Measurements from ENCODE around the gene ANAPC1. TPM values are rescaled to one million over a fixed set of nuclear protein-coding genes. Genes with fewer than 3 reads are reported as not detected.
"Not testable (repeated sequence)": the region's sequence is repeated elsewhere in the genome, so short reads cannot be mapped to it uniquely, and the experiment has no call there.

The ANAPC1 gene
- total and polyA plus RNA-seq, 4 experiments from 2014 or later: 22.2 to 60.2 (median 42.1) TPM

- H3K36me3 Mint-ChIP-seq: peaks cover 4 to 18% of the 10 kb centered on the region in 2 donors
- H3K27me3 Mint-ChIP-seq; H3K9me3 Mint-ChIP-seq; H3K27ac Mint-ChIP-seq; DNase-seq; POLR2A ChIA-PET (ENCODE audit: partially characterized antibody); H3K4me1 ChIP-seq (ENCODE audit: insufficient read depth, low read length); H3K4me1 Mint-ChIP-seq; H3K9me3 ChIP-seq (ENCODE audit: control insufficient read depth in 1 of 2, low read length in 2 of 2); intact Hi-C loops (cut with micrococcal nuclease); H3K36me3 ChIP-seq (ENCODE audit: insufficient read depth, low read length); H3K4me3 Mint-ChIP-seq; H3K27me3 ChIP-seq (ENCODE audit: insufficient read depth, low read length); H3K27ac ChIP-seq (ENCODE audit: low read depth, low read length); H3K4me3 ChIP-seq (ENCODE audit: low read length in 2 of 2); CTCF ChIA-PET (ENCODE audit: partially characterized antibody): not testable (repeated sequence)
Observed at GRCh38 chr2:111768266-111769190, 115.5 kb downstream of the ANAPC1 start.

GRCh38 chr2:111767087-111767486 lies 116.9 kb downstream of the ANAPC1 start:
- H3K36me3 ChIP-seq (ENCODE audit: insufficient read depth, low read length); H3K9me3 ChIP-seq (ENCODE audit: control insufficient read depth in 1 of 2, low read length in 2 of 2); H3K27me3 ChIP-seq (ENCODE audit: insufficient read depth, low read length); CTCF ChIA-PET (ENCODE audit: partially characterized antibody); H3K4me3 Mint-ChIP-seq; H3K27ac ChIP-seq (ENCODE audit: low read depth, low read length); DNase-seq; POLR2A ChIA-PET (ENCODE audit: partially characterized antibody); H3K4me1 ChIP-seq (ENCODE audit: insufficient read depth, low read length); H3K27ac Mint-ChIP-seq; intact Hi-C loops (cut with micrococcal nuclease); H3K4me1 Mint-ChIP-seq; H3K4me3 ChIP-seq (ENCODE audit: low read length in 2 of 2); H3K27me3 Mint-ChIP-seq: not testable (repeated sequence)
- peaks cover 4 to 20% of the 10 kb centered on the region in 2 donors for H3K36me3 Mint-ChIP-seq
- peaks cover 0 to 14% (median 4%) of the 10 kb centered on the region in 8 donors for H3K9me3 Mint-ChIP-seq

GRCh38 chr2:111766295-111766694 lies 117.7 kb downstream of the ANAPC1 start:
- H3K36me3 ChIP-seq (ENCODE audit: insufficient read depth, low read length); intact Hi-C loops (cut with micrococcal nuclease); H3K4me3 ChIP-seq (ENCODE audit: low read length in 2 of 2); H3K4me3 Mint-ChIP-seq; POLR2A ChIA-PET (ENCODE audit: partially characterized antibody); H3K9me3 ChIP-seq (ENCODE audit: control insufficient read depth in 1 of 2, low read length in 2 of 2); CTCF ChIA-PET (ENCODE audit: partially characterized antibody); H3K4me1 ChIP-seq (ENCODE audit: insufficient read depth, low read length); H3K27me3 ChIP-seq (ENCODE audit: insufficient read depth, low read length); H3K4me1 Mint-ChIP-seq; H3K27ac ChIP-seq (ENCODE audit: low read depth, low read length); DNase-seq; H3K27me3 Mint-ChIP-seq: not testable (repeated sequence)
- H3K36me3 Mint-ChIP-seq: peaks cover 6 to 22% of the 10 kb centered on the region in 2 donors
- peaks cover 0 to 18% (median 5%) of the 10 kb centered on the region in 8 donors for H3K9me3 Mint-ChIP-seq
- H3K27ac Mint-ChIP-seq: peak overlapping the region in 1 of 7 donors; percentile 35

- DNase-seq; intact Hi-C loops (cut with micrococcal nuclease); H3K36me3 ChIP-seq (ENCODE audit: insufficient read depth, low read length); H3K27me3 ChIP-seq (ENCODE audit: insufficient read depth, low read length); CTCF ChIA-PET (ENCODE audit: partially characterized antibody); H3K27ac ChIP-seq (ENCODE audit: low read depth, low read length); H3K4me3 ChIP-seq (ENCODE audit: low read length in 2 of 2); H3K4me1 ChIP-seq (ENCODE audit: insufficient read depth, low read length); H3K4me1 Mint-ChIP-seq; H3K4me3 Mint-ChIP-seq; POLR2A ChIA-PET (ENCODE audit: partially characterized antibody); H3K9me3 ChIP-seq (ENCODE audit: control insufficient read depth in 1 of 2, low read length in 2 of 2); H3K27me3 Mint-ChIP-seq; H3K27ac Mint-ChIP-seq: not testable (repeated sequence)
- H3K9me3 Mint-ChIP-seq: peaks cover 0 to 22% (median 5%) of the 10 kb centered on the region in 8 donors
- H3K36me3 Mint-ChIP-seq: peaks cover 3 to 24% of the 10 kb centered on the region in 2 donors
Observed at GRCh38 chr2:111764151-111764550, 119.8 kb downstream of the ANAPC1 start.

DNA sequence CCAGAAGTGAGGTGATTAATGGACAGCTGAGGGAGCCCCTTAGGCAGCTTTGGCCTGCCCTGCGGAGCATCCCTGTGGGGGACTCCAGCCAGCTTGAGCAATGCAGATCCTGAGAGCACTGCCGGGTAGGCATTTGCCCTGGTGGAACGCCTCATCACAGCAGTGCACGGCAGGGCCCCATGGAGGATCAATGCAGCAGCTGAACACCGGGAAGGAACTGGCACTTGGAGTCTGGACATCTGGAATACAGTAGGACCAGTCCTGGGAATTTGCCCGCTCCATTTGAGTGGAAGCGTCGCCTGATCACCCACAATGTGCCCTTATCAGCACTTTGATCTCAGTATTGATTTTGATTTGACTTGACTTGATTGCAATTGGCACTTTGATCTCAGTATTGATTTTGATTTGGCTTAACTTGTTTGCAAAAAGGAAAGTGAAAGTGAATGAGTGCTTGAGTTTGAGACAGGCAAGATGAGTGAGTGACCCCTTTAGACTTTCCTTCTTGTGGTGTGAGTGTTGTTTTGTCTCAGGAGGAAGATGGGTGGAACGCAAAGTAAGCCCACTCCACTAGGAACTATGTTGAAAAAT lies 123.2 kb downstream of the ANAPC1 start:
- H3K4me1 Mint-ChIP-seq; CTCF ChIA-PET (ENCODE audit: partially characterized antibody): not testable (repeated sequence)

DNA sequence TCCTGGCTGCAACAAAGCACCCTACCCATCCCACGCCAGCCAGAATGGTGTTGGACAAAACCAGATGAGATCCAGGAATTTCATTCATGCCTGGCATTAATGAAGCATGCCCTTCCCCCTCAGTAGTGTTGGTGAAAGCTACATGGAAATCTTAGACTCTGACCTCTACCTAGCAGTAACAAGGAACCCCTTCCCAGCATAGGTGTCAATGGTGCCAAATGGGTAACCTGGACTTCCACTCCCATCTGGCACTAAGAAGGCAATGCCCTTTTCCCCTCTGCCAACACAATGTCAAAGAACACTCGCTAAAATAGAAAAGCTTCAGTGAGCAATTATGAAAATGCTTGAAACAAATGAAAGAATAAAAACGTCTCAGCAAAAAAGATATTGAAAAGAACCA lies 131.5 kb downstream of the ANAPC1 start:
- H3K4me1 Mint-ChIP-seq; CTCF ChIA-PET (ENCODE audit: partially characterized antibody); intact Hi-C loops (cut with micrococcal nuclease): not testable (repeated sequence)

More for the DNA sequence above, 123.2 kb downstream of the ANAPC1 start:
- DNase-seq; H3K27me3 ChIP-seq (ENCODE audit: insufficient read depth, low read length); POLR2A ChIA-PET (ENCODE audit: partially characterized antibody); H3K27me3 Mint-ChIP-seq; H3K36me3 ChIP-seq (ENCODE audit: insufficient read depth, low read length); H3K4me3 ChIP-seq (ENCODE audit: low read length in 2 of 2); H3K4me3 Mint-ChIP-seq; intact Hi-C loops (cut with micrococcal nuclease); H3K27ac ChIP-seq (ENCODE audit: low read depth, low read length); H3K27ac Mint-ChIP-seq; H3K9me3 ChIP-seq (ENCODE audit: control insufficient read depth in 1 of 2, low read length in 2 of 2); H3K4me1 ChIP-seq (ENCODE audit: insufficient read depth, low read length): not testable (repeated sequence)
- Mint-ChIP-seq H3K36me3 (peaks cover 2 to 14% of the 10 kb centered on the region in 2 donors), H3K9me3 (peaks cover 0 to 24% (median 5%) of the 10 kb centered on the region in 8 donors)

GRCh38 chr2:111750641-111751040 lies 133.4 kb downstream of the ANAPC1 start:
- DNase-seq; H3K27ac Mint-ChIP-seq; CTCF ChIA-PET (ENCODE audit: partially characterized antibody); H3K4me1 Mint-ChIP-seq; H3K36me3 ChIP-seq (ENCODE audit: insufficient read depth, low read length); H3K36me3 Mint-ChIP-seq; H3K4me3 ChIP-seq (ENCODE audit: low read length in 2 of 2); H3K4me1 ChIP-seq (ENCODE audit: insufficient read depth, low read length); H3K9me3 ChIP-seq (ENCODE audit: control insufficient read depth in 1 of 2, low read length in 2 of 2); intact Hi-C loops (cut with micrococcal nuclease); H3K27me3 ChIP-seq (ENCODE audit: insufficient read depth, low read length); H3K27ac ChIP-seq (ENCODE audit: low read depth, low read length); POLR2A ChIA-PET (ENCODE audit: partially characterized antibody); H3K9me3 Mint-ChIP-seq; H3K27me3 Mint-ChIP-seq; H3K4me3 Mint-ChIP-seq: not testable (repeated sequence)

More for the DNA sequence above, 131.5 kb downstream of the ANAPC1 start:
- DNase-seq; H3K36me3 ChIP-seq (ENCODE audit: insufficient read depth, low read length); H3K27me3 Mint-ChIP-seq; POLR2A ChIA-PET (ENCODE audit: partially characterized antibody); H3K27ac ChIP-seq (ENCODE audit: low read depth, low read length); H3K9me3 ChIP-seq (ENCODE audit: control insufficient read depth in 1 of 2, low read length in 2 of 2); H3K9me3 Mint-ChIP-seq; H3K4me3 ChIP-seq (ENCODE audit: low read length in 2 of 2); H3K4me3 Mint-ChIP-seq; H3K4me1 ChIP-seq (ENCODE audit: insufficient read depth, low read length); H3K36me3 Mint-ChIP-seq; H3K27me3 ChIP-seq (ENCODE audit: insufficient read depth, low read length); H3K27ac Mint-ChIP-seq: not testable (repeated sequence)
